Coronary artery (tissue), 2 donors: ENCODE results near the gene PRELP.

Source experiments
- DNase-seq: peaks from one replicate; pipeline ENCODE4 v3.0.0-alpha.2; 2017; ENCODE audit warnings: low spot score
- H3K27ac ChIP-seq, 2 donors: fragments of 200-600 bp; sonication (generic); one replicate each; pipeline ENCODE4 v1.5.1; 2016 to 2019
- H3K4me3 ChIP-seq: fragments of 200-600 bp; sonication (generic); 2 replicates; pipeline ENCODE4 v1.5.1; 2016; ENCODE audit warnings: mild to moderate bottlenecking, moderate library complexity
- TF ChIP-seq, protein P1 (sequence below): fragments of 200-600 bp; sonication (generic); IDR thresholded peaks from one replicate; pipeline ENCODE4 v1.5.1; 2019; ENCODE audit warnings: antibody characterized with exemption

Gene PRELP

DNA sequence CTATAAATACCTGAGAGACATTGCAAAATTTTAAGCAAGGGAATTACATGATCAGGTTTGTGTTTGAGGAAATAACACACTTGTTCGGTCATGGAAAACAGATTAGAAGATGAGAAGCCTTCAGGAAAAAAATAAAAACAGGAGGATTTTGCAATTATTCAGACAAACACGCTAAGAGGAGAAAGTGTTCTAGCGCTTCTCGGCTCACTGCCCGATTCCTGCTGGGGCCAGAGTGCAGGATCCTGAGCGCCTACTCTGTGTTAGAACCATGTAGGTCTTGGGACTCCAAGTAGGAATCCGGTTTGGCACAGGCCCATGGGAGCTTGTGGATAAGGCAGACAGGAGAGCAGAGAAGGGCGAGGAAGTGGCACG, 8.1 kb upstream of the PRELP start:
- Histone ChIP-seq H3K4me3 (no peak overlapping the region), H3K27ac (peak overlapping the region; percentile 81 to 92)
- TF ChIP-seq, protein P1, sequence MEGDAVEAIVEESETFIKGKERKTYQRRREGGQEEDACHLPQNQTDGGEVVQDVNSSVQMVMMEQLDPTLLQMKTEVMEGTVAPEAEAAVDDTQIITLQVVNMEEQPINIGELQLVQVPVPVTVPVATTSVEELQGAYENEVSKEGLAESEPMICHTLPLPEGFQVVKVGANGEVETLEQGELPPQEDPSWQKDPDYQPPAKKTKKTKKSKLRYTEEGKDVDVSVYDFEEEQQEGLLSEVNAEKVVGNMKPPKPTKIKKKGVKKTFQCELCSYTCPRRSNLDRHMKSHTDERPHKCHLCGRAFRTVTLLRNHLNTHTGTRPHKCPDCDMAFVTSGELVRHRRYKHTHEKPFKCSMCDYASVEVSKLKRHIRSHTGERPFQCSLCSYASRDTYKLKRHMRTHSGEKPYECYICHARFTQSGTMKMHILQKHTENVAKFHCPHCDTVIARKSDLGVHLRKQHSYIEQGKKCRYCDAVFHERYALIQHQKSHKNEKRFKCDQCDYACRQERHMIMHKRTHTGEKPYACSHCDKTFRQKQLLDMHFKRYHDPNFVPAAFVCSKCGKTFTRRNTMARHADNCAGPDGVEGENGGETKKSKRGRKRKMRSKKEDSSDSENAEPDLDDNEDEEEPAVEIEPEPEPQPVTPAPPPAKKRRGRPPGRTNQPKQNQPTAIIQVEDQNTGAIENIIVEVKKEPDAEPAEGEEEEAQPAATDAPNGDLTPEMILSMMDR, result no peak
- DNase-seq, result peak; percentile 97

DNA sequence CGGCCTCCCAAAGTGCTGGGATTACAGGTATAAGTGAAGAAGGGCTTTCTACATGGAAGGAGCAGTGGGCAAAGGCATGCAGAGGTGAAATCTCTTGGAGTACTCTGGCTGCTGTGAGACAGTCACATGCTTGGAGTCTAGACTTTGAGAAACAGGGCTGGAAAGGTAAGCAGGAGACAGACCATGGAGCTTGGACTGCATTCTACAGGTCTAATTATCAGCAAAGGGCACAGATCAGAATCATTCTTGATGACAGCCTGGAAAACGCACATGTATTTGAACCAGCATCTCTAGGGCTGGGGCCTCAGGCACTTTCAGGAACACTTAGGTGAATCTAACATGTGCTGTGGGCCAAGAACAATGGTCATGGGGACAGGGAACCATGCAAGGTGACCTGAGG, 7.3 kb upstream of the PRELP start:
- peak overlapping the region; percentile 81 to 92 for H3K27ac ChIP-seq
- TF ChIP-seq, protein P1, result no peak
- no peak overlapping the region for H3K4me3 ChIP-seq
- DNase-seq, result no peak

DNA sequence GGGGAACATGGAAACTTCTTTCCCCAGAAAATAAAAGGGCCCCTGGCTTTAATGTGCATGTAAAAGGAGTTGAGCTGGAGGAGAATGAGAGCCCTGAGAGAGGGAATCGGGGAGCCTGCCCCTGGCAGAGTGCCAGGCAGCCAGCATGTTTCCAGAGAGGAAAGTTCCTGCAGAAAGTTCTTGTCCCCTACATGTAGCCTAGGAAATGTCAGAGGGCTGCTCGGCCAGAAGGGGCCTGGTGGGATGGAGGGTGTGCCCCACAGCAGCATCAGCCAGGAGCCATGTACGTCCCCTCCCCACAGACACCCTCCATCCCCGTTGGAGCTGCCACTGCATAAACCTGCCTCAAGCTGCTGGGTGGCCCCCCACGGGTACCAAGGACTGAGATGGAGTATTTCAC, 5.4 kb upstream of the PRELP start:
- DNase-seq, result no peak
- TF ChIP-seq, protein P1, result no peak
- no peak overlapping the region for H3K4me3 ChIP-seq
- H3K27ac ChIP-seq, result no peak overlapping the region

DNA sequence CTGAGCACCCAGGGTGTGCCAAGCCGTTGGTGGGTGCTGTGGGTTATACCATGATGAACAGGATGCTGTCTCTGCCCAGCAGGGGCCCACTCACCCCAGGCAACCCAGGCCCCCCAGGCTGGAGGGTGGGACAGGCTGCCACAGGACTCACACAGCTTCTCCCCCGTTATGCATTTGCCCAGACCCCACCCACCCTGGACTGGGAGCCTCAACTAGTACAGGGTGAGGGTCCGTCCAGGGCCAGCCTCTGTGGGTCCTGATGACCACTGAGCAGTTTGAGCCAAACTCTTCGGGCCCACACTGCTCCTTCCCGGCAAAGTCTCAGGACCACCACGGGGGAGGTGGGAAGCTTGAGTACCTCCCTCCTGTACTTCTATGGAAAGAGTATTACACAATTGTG, 3.8 kb upstream of the PRELP start:
- DNase-seq, result no peak
- peak overlapping the region in 1 of 2 donors; percentile 53 for H3K27ac ChIP-seq
- TF ChIP-seq, protein P1, result no peak
- H3K4me3 ChIP-seq, result no peak overlapping the region

DNA sequence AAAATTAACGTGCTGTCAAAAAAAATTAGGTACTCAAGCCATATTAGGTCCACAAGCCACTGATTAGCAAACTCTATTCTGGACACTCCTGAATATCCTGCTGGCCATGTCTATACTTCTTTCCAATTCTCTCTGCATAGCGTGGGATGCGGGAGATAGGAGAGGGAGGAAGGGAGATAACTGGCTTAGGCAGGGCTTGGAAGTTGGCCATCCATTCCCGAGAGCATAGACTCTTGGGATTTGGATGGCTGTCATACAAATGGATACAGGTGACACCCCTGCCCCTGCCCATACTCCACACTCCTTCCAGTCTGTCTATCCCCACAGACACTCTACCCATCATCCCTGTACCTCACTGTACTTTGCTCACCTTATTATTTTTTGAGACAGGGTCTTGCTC, 2.3 kb upstream of the PRELP start:
- TF ChIP-seq, protein P1, result no peak
- DNase-seq, result no peak
- H3K4me3 ChIP-seq, result no peak overlapping the region
- peak overlapping the region; percentile 48 to 92 for H3K27ac ChIP-seq

DNA sequence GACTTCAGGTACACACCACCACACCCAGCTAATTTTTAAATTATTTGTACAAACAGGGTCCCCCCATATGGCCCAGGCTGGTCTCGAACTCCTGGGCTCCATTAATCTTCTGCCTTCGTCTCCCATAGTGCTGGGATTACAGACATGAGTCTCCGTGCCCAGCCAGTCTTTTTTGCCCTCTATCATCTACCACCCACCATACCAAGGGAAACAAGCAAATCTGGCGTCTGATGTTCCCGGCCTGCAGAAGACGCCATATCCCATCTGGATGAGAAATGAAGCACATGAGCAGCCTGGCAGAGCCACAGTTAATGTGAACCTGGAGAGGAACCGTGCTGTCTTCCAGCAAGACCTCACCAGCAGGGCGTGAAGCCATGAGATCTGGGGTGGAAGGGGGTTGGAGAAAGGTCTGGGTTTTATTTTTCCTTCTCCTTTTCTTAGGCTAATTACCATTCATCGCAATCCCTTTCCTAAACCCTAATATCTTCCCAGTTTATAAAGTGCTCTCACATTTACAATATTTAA, 1.8 kb upstream of the PRELP start:
- Histone ChIP-seq H3K4me3 (no peak overlapping the region), H3K27ac (peak overlapping the region; percentile 48 to 92)
- no peak for DNase-seq
- TF ChIP-seq, protein P1, result no peak

DNA sequence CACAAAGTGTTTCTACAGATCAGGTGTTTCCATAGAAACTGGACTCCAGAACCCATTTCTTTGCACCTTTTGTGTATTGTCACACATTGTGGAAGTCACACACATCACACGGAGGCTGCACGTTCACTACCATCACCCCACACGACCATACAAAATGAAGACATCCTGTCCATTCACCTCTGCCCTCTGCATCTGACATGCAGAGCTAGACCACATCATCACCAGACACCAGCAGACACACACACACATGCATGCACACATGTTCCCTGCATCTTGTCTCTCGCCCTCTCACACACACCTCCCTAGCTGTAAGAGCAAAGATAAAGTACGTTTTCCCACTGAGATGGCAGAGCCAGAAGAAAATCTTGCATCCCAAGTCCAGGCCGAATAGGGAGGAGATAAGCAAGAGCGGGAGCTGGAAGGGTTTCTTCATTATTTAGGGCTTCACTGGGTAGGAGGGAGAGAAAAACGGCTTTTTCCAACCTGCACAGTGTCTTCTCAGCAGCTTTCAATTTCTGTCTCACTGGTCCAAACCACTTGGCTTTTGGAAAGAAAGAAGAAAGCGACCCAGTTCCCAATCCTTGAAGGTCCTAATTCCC, 709 bp downstream of the PRELP start:
- no peak for DNase-seq
- TF ChIP-seq, protein P1, result no peak
- H3K27ac ChIP-seq, result peak overlapping the region; percentile 82 to 92
- peak overlapping the region; percentile 86 for H3K4me3 ChIP-seq
